Pons (tissue), 1 donor: Measurements from ENCODE around the gene ZMYND8.
"Not testable (repeated sequence)": the region's sequence is repeated elsewhere in the genome, so short reads cannot be mapped to it uniquely, and the experiment has no call there.

Experiments
- DNase-seq: peaks from one replicate; pipeline ENCODE4 v3.0.0-alpha.2; 2016; ENCODE audit warnings: low spot score

Gene ZMYND8

GRCh38 chr20:47204008-47204849, 152.3 kb downstream of the ZMYND8 start:
- no peak for DNase-seq

DNA sequence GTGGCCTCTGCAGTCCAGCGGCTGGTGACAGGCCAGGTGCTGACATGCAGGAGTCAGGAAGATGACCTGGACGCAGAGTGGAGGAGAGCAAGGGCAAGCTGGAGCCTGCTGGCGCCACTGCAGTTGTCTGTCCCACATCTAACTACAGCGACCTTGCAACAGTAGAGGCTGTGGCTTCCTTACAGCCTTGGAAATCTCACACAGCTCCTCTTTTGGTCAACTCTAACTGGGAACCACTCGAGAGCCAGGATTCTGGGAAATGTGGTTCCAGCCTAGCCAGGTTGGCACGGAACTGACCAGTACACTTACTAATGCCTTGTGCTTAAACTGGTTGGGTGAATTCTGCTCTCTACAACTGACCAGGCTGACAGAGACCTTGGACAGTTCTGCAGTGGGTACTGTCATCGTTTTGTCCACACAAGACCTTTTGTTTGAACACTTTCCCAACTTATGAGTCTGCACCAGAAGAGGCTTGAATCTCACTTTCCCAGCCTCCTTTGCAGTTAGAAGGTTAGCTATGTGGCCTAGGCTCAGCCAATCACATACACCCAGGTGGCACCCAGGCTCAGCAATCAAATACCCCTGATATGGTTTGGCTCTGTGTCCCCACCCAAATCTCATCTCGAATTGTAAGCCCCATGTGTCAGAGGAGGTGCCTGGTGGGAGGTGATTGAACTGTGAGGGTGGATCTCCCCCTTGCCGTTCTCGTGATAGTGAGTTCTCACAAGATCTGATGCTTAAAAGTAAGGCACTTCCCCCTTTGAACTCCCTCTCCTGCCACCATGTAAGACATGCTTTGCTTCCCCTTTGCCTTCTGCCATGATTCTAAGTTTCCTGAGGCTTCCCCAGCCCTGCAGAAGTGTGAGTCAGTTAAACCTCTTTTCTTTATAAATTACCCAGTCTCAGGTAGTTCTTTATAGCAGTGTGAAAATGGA, 153.5 kb downstream of the ZMYND8 start:
- DNase-seq = no peak

GRCh38 chr20:47201074-47201730, 155.3 kb downstream of the ZMYND8 start:
- no peak for DNase-seq

DNA sequence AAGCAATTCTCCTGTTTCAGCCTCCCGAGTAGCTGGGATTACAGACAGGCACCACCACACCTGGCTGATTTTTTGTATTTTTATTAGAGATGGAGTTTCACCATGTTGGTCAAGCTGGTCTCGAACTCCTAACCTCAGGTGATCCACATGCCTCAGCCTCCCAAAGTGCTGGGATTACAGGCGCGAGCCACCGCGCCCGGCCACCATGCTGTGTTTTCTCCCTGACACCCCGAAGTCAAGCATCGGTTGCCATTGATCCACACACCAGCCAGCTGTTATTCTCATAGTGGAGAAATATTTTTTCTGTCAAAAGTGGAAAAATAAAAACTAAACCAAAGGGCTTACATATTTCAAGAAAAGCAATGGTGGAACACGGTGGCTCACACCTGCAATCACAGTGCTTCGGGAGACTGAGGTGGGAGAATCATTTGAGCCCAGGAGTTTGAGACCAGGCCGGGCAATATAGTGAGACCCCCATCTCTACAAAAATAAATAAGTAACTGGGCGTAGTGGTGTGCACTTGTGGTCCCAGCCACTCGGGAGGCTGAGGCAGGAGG, 157.4 kb downstream of the ZMYND8 start:
- DNase-seq = no peak

GRCh38 chr20:47198254-47198671, 158.2 kb downstream of the ZMYND8 start:
- no peak for DNase-seq

GRCh38 chr20:47196091-47197081, 160.1 kb downstream of the ZMYND8 start:
- peak; percentile 39 for DNase-seq

DNA sequence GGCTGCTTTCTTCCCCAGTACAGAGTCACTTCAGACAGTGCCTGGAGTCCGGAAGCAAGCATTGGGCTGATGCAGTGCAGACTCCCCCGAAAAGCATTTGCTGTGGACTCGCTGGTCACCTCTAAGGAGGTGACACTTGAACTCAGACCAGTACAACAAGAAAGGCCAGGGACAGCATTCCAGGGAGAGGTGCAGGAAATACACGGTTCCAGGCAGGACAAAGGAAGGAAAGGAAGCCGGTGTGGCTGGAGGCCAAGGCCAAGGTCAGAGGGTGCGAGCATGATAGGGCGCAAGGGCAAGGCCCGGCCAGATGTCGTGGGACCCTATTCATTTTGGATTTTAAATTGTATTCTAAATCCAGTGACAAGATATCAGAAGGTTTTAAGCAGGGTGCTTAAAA, 160.9 kb downstream of the ZMYND8 start:
- DNase-seq = no peak

DNA sequence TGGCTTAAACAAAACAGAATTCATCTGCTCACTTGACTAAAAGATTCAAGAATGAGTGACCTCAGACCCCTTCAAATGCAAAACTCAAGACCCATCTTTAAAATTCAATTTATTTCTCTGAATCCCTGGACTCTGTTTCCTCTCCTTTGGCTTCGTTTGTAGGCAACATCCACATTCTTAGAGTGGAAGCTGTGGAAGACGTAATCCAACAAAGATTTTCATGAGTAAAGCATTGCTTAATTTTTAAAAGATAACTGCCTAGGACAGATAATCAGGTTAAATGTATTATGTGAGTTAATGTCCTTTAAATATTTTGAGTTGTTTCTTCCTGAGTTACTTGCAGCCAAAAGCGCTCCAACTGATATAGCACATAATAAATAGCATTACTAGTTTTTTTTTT, 164.5 kb downstream of the ZMYND8 start:
- DNase-seq = no peak

DNA sequence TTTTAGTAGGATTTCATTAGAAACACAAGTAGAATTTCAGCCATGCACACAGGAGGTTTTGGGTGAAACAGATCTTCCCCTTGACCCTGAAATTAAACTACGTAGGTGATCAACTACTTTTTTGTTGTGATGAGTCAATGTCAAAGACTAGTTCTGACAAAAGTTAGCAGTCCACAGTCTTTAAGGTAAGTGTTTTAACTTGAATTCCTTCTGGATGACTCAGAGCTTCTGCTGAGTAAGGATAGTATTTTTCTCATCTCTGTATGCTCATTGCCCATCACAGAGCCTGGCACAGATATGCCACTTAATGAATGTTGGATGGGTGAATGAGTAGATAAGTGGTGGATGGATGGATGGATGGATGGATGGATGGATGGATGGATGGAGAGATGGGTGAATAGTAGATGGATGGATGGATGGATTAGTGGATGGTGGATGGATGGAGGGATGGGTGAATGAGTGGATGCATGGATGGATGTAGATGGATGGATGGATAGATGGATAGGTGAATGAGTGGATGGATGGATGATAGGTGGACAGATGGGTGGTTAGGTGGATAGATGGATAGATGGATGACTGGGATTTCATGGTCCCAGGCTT, 165.3 kb downstream of the ZMYND8 start:
- DNase-seq = no peak

DNA sequence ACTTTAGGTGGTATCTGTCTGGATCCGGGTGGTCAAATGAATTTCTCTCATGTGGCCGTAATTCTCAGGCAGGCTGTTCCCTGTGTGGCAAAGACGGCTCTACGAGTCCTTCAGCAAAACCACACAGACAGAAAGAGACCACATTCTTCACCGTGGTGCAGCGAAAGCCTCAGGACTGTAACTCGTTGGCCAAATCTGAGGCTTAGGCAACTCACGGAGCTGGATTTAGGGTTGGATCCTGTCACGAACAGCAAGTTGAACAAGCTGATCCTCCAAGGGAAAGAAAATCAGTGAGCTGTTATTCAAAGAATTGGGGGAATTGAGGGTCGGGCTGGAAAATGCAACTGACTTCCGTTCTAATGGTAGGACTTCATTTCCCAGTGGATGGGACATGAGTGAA, 167.4 kb downstream of the ZMYND8 start:
- no peak for DNase-seq

GRCh38 chr20:47188540-47188939, 168.0 kb downstream of the ZMYND8 start:
- no peak for DNase-seq

DNA sequence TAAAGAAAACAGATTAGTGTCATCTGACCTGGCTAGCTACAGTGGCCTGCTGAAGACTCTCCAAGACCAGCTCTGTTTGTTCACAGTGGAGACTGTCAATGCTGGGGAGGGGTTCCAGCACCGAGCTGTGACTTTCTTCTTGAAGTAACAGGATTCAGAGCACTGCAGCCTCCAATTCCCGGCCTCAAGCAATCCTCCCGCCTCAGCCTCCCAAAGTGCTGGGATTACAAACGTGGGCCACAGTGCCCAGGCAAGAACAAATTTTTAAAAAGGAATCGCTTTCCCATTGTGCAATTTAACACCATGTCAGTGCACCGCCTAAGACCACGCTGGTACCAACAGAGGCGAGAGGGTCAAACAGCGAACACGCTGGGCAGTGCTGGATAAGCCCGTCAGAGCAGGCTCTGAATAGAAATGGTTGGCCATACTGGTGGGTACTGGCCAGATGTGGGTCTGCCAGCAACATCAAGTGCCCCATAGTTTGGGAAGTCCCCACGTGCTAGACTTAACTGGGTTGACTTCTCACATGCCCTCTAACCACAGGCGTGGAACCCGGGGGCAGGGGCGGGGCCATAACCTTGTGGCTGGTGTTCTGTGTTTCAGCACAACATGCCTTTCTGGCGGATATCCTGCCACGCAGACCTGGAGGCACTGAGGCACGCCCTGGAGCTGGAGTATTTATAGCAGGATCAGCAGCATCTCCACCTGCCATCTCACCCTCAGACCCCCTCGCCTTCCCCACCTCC, 168.9 kb downstream of the ZMYND8 start:
- no peak for DNase-seq

- DNase-seq = no peak
These were observed 173.1 kb downstream of the ZMYND8 start for GRCh38 chr20:47183367-47183766.

DNA sequence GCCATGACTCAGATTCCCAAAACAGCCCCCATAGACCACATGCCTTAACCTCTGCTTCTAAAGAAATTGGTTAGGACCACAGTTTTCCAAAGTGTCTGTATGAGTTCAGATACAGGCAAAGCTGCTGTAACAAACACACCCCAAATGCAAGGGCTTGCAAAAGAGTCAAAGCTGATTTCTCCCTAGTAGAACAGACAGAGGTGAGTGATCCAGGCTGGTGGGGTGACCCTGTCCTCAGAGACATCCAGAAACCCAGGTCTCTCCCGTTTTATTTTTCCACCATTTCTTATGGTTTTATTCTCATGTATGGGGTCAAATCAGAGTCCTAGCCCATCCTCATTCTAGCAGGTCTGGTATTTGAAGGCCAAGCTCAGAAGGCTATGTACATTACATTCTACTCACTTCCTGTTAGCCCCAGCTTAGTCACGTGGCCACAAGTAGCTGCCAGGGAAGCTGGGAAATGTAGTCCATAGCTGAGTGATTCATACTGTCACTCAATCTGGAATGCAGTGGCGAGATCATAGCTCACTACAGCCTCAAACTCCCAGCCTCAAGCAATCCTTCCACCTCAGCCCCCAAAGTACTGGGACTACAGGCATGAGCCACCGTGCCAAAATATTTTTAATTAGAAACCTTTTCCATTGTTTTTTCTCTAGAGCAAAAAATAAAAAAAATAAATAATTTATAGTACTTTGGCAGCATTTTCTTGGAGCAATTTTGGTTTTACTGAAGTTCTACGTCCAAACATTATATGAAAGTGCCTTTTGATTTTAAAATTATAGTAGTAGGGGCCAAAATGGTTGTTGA, 175.2 kb downstream of the ZMYND8 start:
- DNase-seq = no peak

- DNase-seq = no peak
These were observed 177.2 kb downstream of the ZMYND8 start for GRCh38 chr20:47179267-47179666.

DNA sequence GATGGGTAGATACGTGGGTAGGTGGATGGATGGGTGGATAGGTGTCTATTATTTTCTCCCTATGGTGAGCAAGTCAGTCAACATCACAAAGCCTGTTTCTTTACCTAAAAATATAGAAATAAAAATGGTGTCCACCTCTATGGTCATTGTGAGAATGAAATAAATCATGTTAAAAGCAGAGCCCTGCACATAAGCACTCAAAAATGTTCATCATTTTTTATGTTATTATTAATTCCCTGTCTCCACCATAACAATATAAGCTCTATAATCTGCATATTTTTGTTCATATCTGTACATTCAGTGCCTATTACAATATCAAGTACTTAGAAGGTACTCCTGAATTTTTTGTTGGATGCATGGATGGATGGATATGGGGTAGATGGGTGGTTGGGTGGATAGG, 177.6 kb downstream of the ZMYND8 start:
- no peak for DNase-seq

DNA sequence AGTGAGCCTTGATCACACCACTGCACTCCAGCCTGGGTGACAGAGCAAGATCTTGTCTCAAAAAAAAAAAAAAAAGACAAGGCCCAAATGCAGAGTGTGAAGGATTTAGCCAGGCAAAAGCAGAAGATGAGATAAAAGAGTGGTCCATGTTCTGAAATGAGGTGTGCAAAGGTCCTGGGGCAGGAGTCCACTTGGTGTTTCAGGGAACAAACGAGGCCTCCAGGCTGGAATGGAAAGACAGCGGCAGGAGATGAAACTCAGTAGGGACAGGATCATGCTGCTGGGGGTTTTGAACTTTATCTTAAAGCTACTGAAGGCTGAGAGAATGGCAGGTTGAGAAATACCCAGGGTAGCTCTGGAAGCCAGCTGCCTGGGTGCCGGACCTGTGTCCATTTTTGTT, 178.2 kb downstream of the ZMYND8 start:
- DNase-seq = no peak

- DNase-seq = not testable (repeated sequence)
These were observed 180.3 kb downstream of the ZMYND8 start for GRCh38 chr20:47176217-47176616.

DNA sequence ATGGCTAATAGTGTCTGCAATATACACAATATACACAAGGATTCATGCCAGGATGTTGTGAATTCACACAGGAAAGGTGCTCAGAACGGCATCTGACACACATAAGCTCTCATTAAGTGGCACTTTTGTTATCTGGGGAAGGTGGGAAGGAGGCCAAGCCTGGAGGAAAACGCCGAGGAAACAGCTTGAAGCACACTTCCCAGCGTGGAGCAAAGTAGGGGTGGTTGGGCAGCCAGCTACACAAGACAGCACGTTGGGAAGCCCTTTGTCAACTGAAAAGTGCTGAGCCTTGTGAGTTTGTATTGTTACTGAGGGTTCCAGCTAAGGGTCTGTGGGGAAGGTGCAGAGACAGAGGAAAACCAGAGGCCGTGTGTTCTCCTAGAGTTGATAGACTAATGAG, 181.0 kb downstream of the ZMYND8 start:
- no peak for DNase-seq
